ENCODE results near the gene ZEB1.
"Not testable (repeated sequence)": the region's sequence is repeated elsewhere in the genome, so short reads cannot be mapped to it uniquely, and the experiment has no call there.

ZEB1 gene

GRCh38 chr10:31412397-31412796 lies 93.4 kb downstream of the ZEB1 start:
- H3K36me3 ChIP-seq (ENCODE audit: control insufficient read depth, insufficient read depth, low read length); H3K27me3 ChIP-seq (ENCODE audit: control insufficient read depth, insufficient read depth, low read length); H3K4me3 ChIP-seq (ENCODE audit: low read length); H3K4me1 ChIP-seq (ENCODE audit: control insufficient read depth, insufficient read depth, low read length); H3K9ac ChIP-seq (ENCODE audit: low read length); H3K9me3 ChIP-seq (ENCODE audit: control insufficient read depth, low read length): not testable (repeated sequence)

DNA sequence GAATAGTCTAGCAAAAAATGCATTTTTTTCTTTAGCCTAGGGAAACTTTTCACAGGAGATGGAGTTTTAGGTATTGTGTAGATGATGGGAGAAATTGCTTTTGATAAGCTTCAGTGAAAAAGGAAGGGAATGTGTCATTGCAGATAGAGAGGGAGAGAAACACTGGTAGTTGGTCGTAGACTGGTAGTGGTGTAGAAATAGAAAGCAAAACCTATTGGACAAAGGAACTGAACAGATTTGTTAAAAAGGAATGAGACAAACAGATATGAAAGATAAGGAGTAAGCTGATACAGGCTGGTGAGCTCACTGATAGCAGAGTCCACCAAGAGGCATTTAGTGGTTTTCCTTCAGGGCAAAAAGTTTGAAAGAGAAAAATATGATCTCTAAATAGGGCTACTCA lies 94.3 kb downstream of the ZEB1 start:
- Histone ChIP-seq H3K27me3 (ENCODE audit: control insufficient read depth, insufficient read depth, low read length) (no peaks in the 10 kb centered on the region), H3K9me3 (ENCODE audit: control insufficient read depth, low read length) (no peaks in the 10 kb centered on the region), H3K9ac (ENCODE audit: low read length) (no peak overlapping the region), H3K4me1 (ENCODE audit: control insufficient read depth, insufficient read depth, low read length) (no peaks in the 10 kb centered on the region), H3K36me3 (ENCODE audit: control insufficient read depth, insufficient read depth, low read length) (no peaks in the 10 kb centered on the region), H3K4me3 (ENCODE audit: low read length) (no peak overlapping the region)

- Histone ChIP-seq H3K27me3 (ENCODE audit: control insufficient read depth, insufficient read depth, low read length) (no peaks in the 10 kb centered on the region), H3K9ac (ENCODE audit: low read length) (no peak overlapping the region), H3K36me3 (ENCODE audit: control insufficient read depth, insufficient read depth, low read length) (no peaks in the 10 kb centered on the region), H3K4me3 (ENCODE audit: low read length) (no peak overlapping the region), H3K9me3 (ENCODE audit: control insufficient read depth, low read length) (no peaks in the 10 kb centered on the region), H3K4me1 (ENCODE audit: control insufficient read depth, insufficient read depth, low read length) (no peaks in the 10 kb centered on the region)
Measured at GRCh38 chr10:31418481-31418880, 99.5 kb downstream of the ZEB1 start.

DNA sequence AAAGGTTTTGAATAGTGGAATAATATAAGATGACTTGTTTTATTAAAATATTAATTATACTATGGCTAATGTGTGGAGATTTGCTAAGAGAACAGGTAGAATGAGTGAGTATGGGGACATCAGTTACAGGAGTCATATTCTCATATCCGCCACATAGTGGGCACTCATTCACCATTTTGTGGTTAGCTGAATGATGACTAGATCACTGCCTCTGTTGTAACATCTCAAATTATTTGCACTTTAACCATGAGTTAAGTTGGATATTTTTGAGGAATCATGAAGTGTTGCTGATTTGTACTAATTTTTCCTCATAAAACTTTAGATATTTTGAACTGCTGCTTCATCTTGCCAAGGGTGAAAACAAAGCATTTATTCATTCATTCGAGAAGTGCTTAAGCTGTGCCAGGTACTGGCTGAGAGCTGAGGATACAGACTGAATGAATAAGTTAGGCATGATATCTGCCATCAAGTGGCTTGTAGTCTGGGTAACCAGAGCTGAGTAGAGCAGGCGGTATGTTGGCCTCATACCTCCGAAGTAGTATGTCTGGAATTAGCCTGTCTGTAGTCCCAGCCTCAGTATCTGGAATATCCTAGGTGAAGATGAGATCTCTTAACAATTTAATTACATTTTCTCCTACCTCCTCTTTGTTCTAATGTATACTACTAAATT lies 100.5 kb downstream of the ZEB1 start:
- Histone ChIP-seq H3K9ac (ENCODE audit: low read length) (no peak overlapping the region), H3K9me3 (ENCODE audit: control insufficient read depth, low read length) (no peaks in the 10 kb centered on the region), H3K36me3 (ENCODE audit: control insufficient read depth, insufficient read depth, low read length) (no peaks in the 10 kb centered on the region), H3K4me1 (ENCODE audit: control insufficient read depth, insufficient read depth, low read length) (no peaks in the 10 kb centered on the region), H3K27me3 (ENCODE audit: control insufficient read depth, insufficient read depth, low read length) (no peaks in the 10 kb centered on the region), H3K4me3 (ENCODE audit: low read length) (no peak overlapping the region)

GRCh38 chr10:31421322-31421721 lies 102.3 kb downstream of the ZEB1 start:
- H3K9me3 ChIP-seq (ENCODE audit: control insufficient read depth, low read length): no peaks in the 10 kb centered on the region
- no peaks in the 10 kb centered on the region for H3K4me1 ChIP-seq (ENCODE audit: control insufficient read depth, insufficient read depth, low read length)
- H3K9ac ChIP-seq (ENCODE audit: low read length): no peak overlapping the region
- no peak overlapping the region for H3K4me3 ChIP-seq (ENCODE audit: low read length)
- H3K36me3 ChIP-seq (ENCODE audit: control insufficient read depth, insufficient read depth, low read length): no peaks in the 10 kb centered on the region
- no peaks in the 10 kb centered on the region for H3K27me3 ChIP-seq (ENCODE audit: control insufficient read depth, insufficient read depth, low read length)

GRCh38 chr10:31422634-31423033 lies 103.6 kb downstream of the ZEB1 start:
- no peak overlapping the region for H3K4me3 ChIP-seq (ENCODE audit: low read length)
- H3K27me3 ChIP-seq (ENCODE audit: control insufficient read depth, insufficient read depth, low read length): no peaks in the 10 kb centered on the region
- no peaks in the 10 kb centered on the region for H3K9me3 ChIP-seq (ENCODE audit: control insufficient read depth, low read length)
- H3K36me3 ChIP-seq (ENCODE audit: control insufficient read depth, insufficient read depth, low read length): no peaks in the 10 kb centered on the region
- no peaks in the 10 kb centered on the region for H3K4me1 ChIP-seq (ENCODE audit: control insufficient read depth, insufficient read depth, low read length)
- no peak overlapping the region for H3K9ac ChIP-seq (ENCODE audit: low read length)

DNA sequence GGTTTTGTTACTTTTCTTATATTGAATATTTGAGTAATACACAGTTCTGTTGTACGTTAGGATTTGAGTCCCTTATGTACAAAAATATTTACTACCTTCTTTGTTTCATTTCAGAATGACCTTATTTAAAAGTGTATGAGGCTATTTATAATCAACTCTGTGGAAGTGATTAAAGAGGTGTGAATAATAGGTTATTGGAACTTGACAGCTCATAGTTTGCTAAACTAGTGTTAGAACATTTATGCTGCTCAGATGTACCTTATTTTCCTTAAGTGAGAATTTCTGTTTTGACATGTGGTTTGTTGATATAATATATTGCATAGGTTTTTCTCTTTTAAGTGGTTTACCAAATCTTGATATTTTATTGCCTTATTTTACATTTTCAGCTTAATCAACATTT lies 105.5 kb downstream of the ZEB1 start:
- no peaks in the 10 kb centered on the region for H3K4me1 ChIP-seq (ENCODE audit: control insufficient read depth, insufficient read depth, low read length)
- no peak overlapping the region for H3K4me3 ChIP-seq (ENCODE audit: low read length)
- H3K9me3 ChIP-seq (ENCODE audit: control insufficient read depth, low read length): no peaks in the 10 kb centered on the region
- H3K36me3 ChIP-seq (ENCODE audit: control insufficient read depth, insufficient read depth, low read length): no peaks in the 10 kb centered on the region
- no peak overlapping the region for H3K9ac ChIP-seq (ENCODE audit: low read length)
- no peaks in the 10 kb centered on the region for H3K27me3 ChIP-seq (ENCODE audit: control insufficient read depth, insufficient read depth, low read length)

- H3K27me3 ChIP-seq (ENCODE audit: control insufficient read depth, insufficient read depth, low read length): no peaks in the 10 kb centered on the region
- no peaks in the 10 kb centered on the region for H3K36me3 ChIP-seq (ENCODE audit: control insufficient read depth, insufficient read depth, low read length)
- H3K9ac ChIP-seq (ENCODE audit: low read length): no peak overlapping the region
- H3K4me1 ChIP-seq (ENCODE audit: control insufficient read depth, insufficient read depth, low read length): no peaks in the 10 kb centered on the region
- no peaks in the 10 kb centered on the region for H3K9me3 ChIP-seq (ENCODE audit: control insufficient read depth, low read length)
- H3K4me3 ChIP-seq (ENCODE audit: low read length): no peak overlapping the region
Measured at GRCh38 chr10:31426401-31426800, 107.4 kb downstream of the ZEB1 start.

DNA sequence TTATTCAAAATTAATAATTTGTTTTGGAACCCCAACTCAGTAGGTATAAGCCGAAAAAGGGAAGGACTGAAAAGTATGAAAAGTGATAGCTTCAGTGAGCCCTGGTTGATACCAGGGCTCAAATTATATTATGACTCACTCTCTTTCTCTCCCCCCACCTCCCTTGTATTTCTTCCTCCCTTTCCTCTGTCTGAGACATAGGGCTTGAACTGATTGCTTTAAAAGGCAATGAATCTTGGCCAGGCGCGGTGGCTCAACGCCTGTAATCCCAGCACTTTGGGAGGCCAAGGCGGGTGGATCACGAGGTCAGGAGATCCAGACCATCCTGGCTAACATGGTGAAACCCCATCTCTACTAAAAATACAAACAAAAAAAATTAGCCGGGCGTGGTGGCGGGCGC lies 108.3 kb downstream of the ZEB1 start:
- H3K4me1 ChIP-seq (ENCODE audit: control insufficient read depth, insufficient read depth, low read length); H3K27me3 ChIP-seq (ENCODE audit: control insufficient read depth, insufficient read depth, low read length); H3K36me3 ChIP-seq (ENCODE audit: control insufficient read depth, insufficient read depth, low read length); H3K9me3 ChIP-seq (ENCODE audit: control insufficient read depth, low read length); H3K9ac ChIP-seq (ENCODE audit: low read length); H3K4me3 ChIP-seq (ENCODE audit: low read length): not testable (repeated sequence)

GRCh38 chr10:31428499-31428898 lies 109.5 kb downstream of the ZEB1 start:
- not testable (repeated sequence) for H3K27me3 ChIP-seq (ENCODE audit: control insufficient read depth, insufficient read depth, low read length); H3K36me3 ChIP-seq (ENCODE audit: control insufficient read depth, insufficient read depth, low read length); H3K4me1 ChIP-seq (ENCODE audit: control insufficient read depth, insufficient read depth, low read length)

GRCh38 chr10:31431021-31431420 lies 112.0 kb downstream of the ZEB1 start:
- H3K27me3 ChIP-seq (ENCODE audit: control insufficient read depth, insufficient read depth, low read length): no peaks in the 10 kb centered on the region
- no peak overlapping the region for H3K9ac ChIP-seq (ENCODE audit: low read length)
- H3K4me3 ChIP-seq (ENCODE audit: low read length): no peak overlapping the region
- no peaks in the 10 kb centered on the region for H3K4me1 ChIP-seq (ENCODE audit: control insufficient read depth, insufficient read depth, low read length)
- no peaks in the 10 kb centered on the region for H3K9me3 ChIP-seq (ENCODE audit: control insufficient read depth, low read length)
- no peaks in the 10 kb centered on the region for H3K36me3 ChIP-seq (ENCODE audit: control insufficient read depth, insufficient read depth, low read length)

More at GRCh38 chr10:31428499-31428898, 109.5 kb downstream of the ZEB1 start:
- not testable (repeated sequence) for H3K9me3 ChIP-seq (ENCODE audit: control insufficient read depth, low read length); H3K4me3 ChIP-seq (ENCODE audit: low read length); H3K9ac ChIP-seq (ENCODE audit: low read length)

- H3K4me3 ChIP-seq (ENCODE audit: low read length): no peak overlapping the region
- no peaks in the 10 kb centered on the region for H3K27me3 ChIP-seq (ENCODE audit: control insufficient read depth, insufficient read depth, low read length)
- H3K4me1 ChIP-seq (ENCODE audit: control insufficient read depth, insufficient read depth, low read length): no peaks in the 10 kb centered on the region
- no peaks in the 10 kb centered on the region for H3K9me3 ChIP-seq (ENCODE audit: control insufficient read depth, low read length)
- no peak overlapping the region for H3K9ac ChIP-seq (ENCODE audit: low read length)
- no peaks in the 10 kb centered on the region for H3K36me3 ChIP-seq (ENCODE audit: control insufficient read depth, insufficient read depth, low read length)
Measured at GRCh38 chr10:31437959-31438358, 118.9 kb downstream of the ZEB1 start.

DNA sequence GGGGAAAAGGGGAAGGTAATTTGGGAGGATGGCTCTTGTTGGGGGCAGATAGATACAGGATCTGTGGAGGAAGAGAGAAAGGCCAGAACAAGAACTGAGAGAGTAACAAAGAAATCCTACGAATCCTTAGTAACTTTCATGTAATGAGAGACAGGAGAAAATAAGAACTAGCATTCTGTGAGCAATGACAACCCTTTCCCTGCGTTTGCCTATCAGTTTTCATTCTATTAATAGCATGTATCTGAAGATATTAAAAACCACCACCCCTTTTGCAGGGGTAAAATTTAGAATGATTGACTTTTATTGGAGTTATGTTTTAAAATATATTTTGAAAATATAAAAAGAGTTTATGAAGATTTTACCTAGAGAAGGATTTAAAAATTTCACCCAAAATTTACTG lies 132.8 kb downstream of the ZEB1 start:
- H3K4me3 ChIP-seq (ENCODE audit: low read length): no peak overlapping the region

More for the DNA sequence above, 132.8 kb downstream of the ZEB1 start:
- H3K27me3 ChIP-seq (ENCODE audit: control insufficient read depth, insufficient read depth, low read length): no peaks in the 10 kb centered on the region
- no peaks in the 10 kb centered on the region for H3K9me3 ChIP-seq (ENCODE audit: control insufficient read depth, low read length)
- H3K4me1 ChIP-seq (ENCODE audit: control insufficient read depth, insufficient read depth, low read length): no peaks in the 10 kb centered on the region
- H3K36me3 ChIP-seq (ENCODE audit: control insufficient read depth, insufficient read depth, low read length): no peaks in the 10 kb centered on the region
- no peak overlapping the region for H3K9ac ChIP-seq (ENCODE audit: low read length)

All from mucosa of stomach (tissue), 1 donor.